H1 (cell line): ENCODE measurements around the gene CCDC138. TPM values are rescaled to one million over a fixed set of nuclear protein-coding genes. Genes with fewer than 3 reads are reported as not detected.

Experiments used
- CTCF ChIA-PET: fragments of 300-600 bp; sonication (Branson Sonifier 250); formaldehyde crosslinking; loops from one replicate; lab custom pipeline; 2021; ENCODE audit not compliant: partially characterized antibody; lab: Charles Lee
- POLR2A ChIA-PET: fragments of 300-600 bp; sonication (Branson Sonifier 250); formaldehyde crosslinking; loops from one replicate; lab custom pipeline; 2021; ENCODE audit warnings: inconsistent platforms; ENCODE audit not compliant: partially characterized antibody; lab: Charles Lee
- DNase-seq, 2 experiments: peaks; one replicate each; pipeline versions ENCODE4 v3.0.0 to v3.0.0-alpha.2; 2010 to 2022; ENCODE audit warnings: low spot score in 2 of 2, low read depth in 1 of 2, mixed read lengths in 1 of 2
- FAIRE-seq: peaks from 2 replicates; lab custom pipeline; 2011; peaks lifted over from hg19 to GRCh38; lab: Jason Lieb, UNC
- H2AFZ ChIP-seq: 2 replicates; pipeline ENCODE4 v1.8.1; 2012; ENCODE audit warnings: low read length, inconsistent platforms
- H2AK5ac ChIP-seq: 2 replicates; pipeline ENCODE4 v1.6.1; 2013; ENCODE audit warnings: low read depth, low read length
- H2BK120ac ChIP-seq: replicated peaks from 2 replicates; pipeline ENCODE3; 2013; ENCODE audit warnings: low read depth, low read length, inconsistent platforms
- H2BK12ac ChIP-seq: 2 replicates; pipeline ENCODE4 v1.6.1; 2013; ENCODE audit warnings: low read depth, low read length
- H2BK15ac ChIP-seq: 2 replicates; pipeline ENCODE4 v1.6.1; 2013; ENCODE audit warnings: low read length
- H2BK20ac ChIP-seq: 2 replicates; pipeline ENCODE4 v1.6.1; 2013; ENCODE audit warnings: low read length
- H2BK5ac ChIP-seq: 2 replicates; pipeline ENCODE4 v1.6.1; 2013; ENCODE audit warnings: low read depth, low read length
- H3K14ac ChIP-seq: 2 replicates; pipeline ENCODE4 v1.6.1; 2013; ENCODE audit warnings: inconsistent platforms; ENCODE audit not compliant: insufficient read length
- H3K18ac ChIP-seq: 2 replicates; pipeline ENCODE4 v1.6.1; 2013; ENCODE audit warnings: low read length; ENCODE audit errors: extremely low read depth
- H3K23ac ChIP-seq: 2 replicates; pipeline ENCODE4 v1.6.1; 2013; ENCODE audit warnings: inconsistent platforms; ENCODE audit not compliant: insufficient read length
- H3K23me2 ChIP-seq: 2 replicates; pipeline ENCODE4 v1.6.1; 2013; ENCODE audit warnings: low read depth, low read length
- H3K27ac ChIP-seq: 2 replicates; pipeline ENCODE4 v1.6.1; 2011; ENCODE audit warnings: low read depth, low read length, inconsistent platforms
- H3K27me3 ChIP-seq, 4 experiments: replicated peaks in 1 of 4; 1 replicate in 1 of 4; 2 replicates in 3 of 4; pipeline versions ENCODE4 v1.6.1 to v1.8.1; 2011 to 2013; ENCODE audit warnings: low read length in 3 of 4, mild to moderate bottlenecking in 3 of 4, inconsistent platforms in 2 of 4, mixed read lengths in 2 of 4, moderate library complexity in 1 of 4; ENCODE audit not compliant: control insufficient read depth in 3 of 4, insufficient read depth in 3 of 4; ENCODE audit errors: extremely low read depth in 1 of 4
- H3K36me3 ChIP-seq, 4 experiments: 2 replicates each; pipeline versions ENCODE4 v1.6.1 to v1.8.1; 2011 to 2013; ENCODE audit warnings: mild to moderate bottlenecking in 4 of 4, low read length in 3 of 4, moderate library complexity in 2 of 4, control low read depth in 1 of 4, inconsistent platforms in 1 of 4; ENCODE audit not compliant: insufficient read depth in 4 of 4, control insufficient read depth in 2 of 4
- H3K4ac ChIP-seq: replicated peaks from 2 replicates; pipeline ENCODE3; 2013; ENCODE audit warnings: low read length, low read depth, mixed read lengths, inconsistent platforms; ENCODE audit not compliant: insufficient read length
- H3K4me1 ChIP-seq, 4 experiments: replicated peaks in 1 of 4; 1 replicate in 1 of 4; 2 replicates in 3 of 4; pipeline versions ENCODE4 v1.6.1 to v1.8.1; 2011 to 2013; ENCODE audit warnings: low read length in 3 of 4, inconsistent platforms in 2 of 4, mixed read lengths in 1 of 4; ENCODE audit not compliant: insufficient read depth in 4 of 4, control insufficient read depth in 3 of 4
- H3K4me2 ChIP-seq, 2 experiments: 2 replicates each; pipeline versions ENCODE4 v1.6.1 to v1.8.1; 2011 to 2013; ENCODE audit warnings: low read depth in 2 of 2, low read length in 2 of 2, control low read depth in 1 of 2, inconsistent platforms in 1 of 2, mild to moderate bottlenecking in 1 of 2; ENCODE audit not compliant: insufficient read depth in 1 of 2
- H3K4me3 ChIP-seq, 4 experiments: fragments of 200-600, 300-600 bp in 1 of 4; sonication (generic), shearing (Covaris generic), sonication (Bioruptor Twin) in 1 of 4; 2 replicates each; pipeline versions ENCODE4 v1.5.1 to v1.8.1; 2011 to 2016; ENCODE audit warnings: low read length in 4 of 4, low read depth in 3 of 4, control low read depth in 2 of 4, inconsistent platforms in 2 of 4, mild to moderate bottlenecking in 2 of 4, mixed read lengths in 1 of 4, moderate library complexity in 1 of 4; ENCODE audit not compliant: insufficient read depth in 2 of 4; ENCODE audit errors: extremely low read depth in 1 of 4
- H3K56ac ChIP-seq: replicated peaks from 2 replicates; pipeline ENCODE3; 2013; ENCODE audit warnings: low read depth, mild to moderate bottlenecking, mixed read lengths, low read length, inconsistent platforms; ENCODE audit not compliant: insufficient read length
- H3K79me1 ChIP-seq: 2 replicates; pipeline ENCODE4 v1.6.1; 2013; ENCODE audit warnings: low read depth, low read length, control low read depth
- H3K79me2 ChIP-seq, 2 experiments: 2 replicates each; pipeline versions ENCODE4 v1.6.1 to v1.8.1; 2012 to 2013; ENCODE audit warnings: low read length in 2 of 2, mild to moderate bottlenecking in 2 of 2, inconsistent platforms in 1 of 2; ENCODE audit not compliant: insufficient read depth in 2 of 2, control insufficient read depth in 1 of 2
- H3K9ac ChIP-seq, 4 experiments: replicated peaks in 1 of 4; 1 replicate in 1 of 4; 2 replicates in 3 of 4; pipeline versions ENCODE4 v1.6.1 to v1.8.1; 2011 to 2013; ENCODE audit warnings: low read depth in 3 of 4, low read length in 3 of 4, control low read depth in 2 of 4, mild to moderate bottlenecking in 2 of 4, moderate library complexity in 2 of 4, inconsistent platforms in 1 of 4; ENCODE audit errors: extremely low read depth in 1 of 4
- H3K9me3 ChIP-seq, 2 experiments: 2 replicates each; pipeline versions ENCODE4 v1.6.1 to v1.8.1; 2012 to 2013; ENCODE audit warnings: mild to moderate bottlenecking in 2 of 2, moderate library complexity in 2 of 2, control low read depth in 1 of 2, inconsistent platforms in 1 of 2, low read depth in 1 of 2, low read length in 1 of 2, mixed read lengths in 1 of 2; ENCODE audit not compliant: insufficient read depth in 2 of 2
- H4K20me1 ChIP-seq, 2 experiments: replicated peaks in 1 of 2; 2 replicates each; pipeline versions ENCODE3 to v1.8.1; 2011 to 2013; ENCODE audit warnings: inconsistent platforms in 2 of 2, low read length in 2 of 2, mild to moderate bottlenecking in 1 of 2; ENCODE audit not compliant: insufficient read depth in 2 of 2, control insufficient read depth in 1 of 2
- H4K5ac ChIP-seq: 2 replicates; pipeline ENCODE4 v1.6.1; 2013; ENCODE audit warnings: low read length, low read depth, mixed read lengths, inconsistent platforms; ENCODE audit not compliant: insufficient read length
- H4K8ac ChIP-seq: 2 replicates; pipeline ENCODE4 v1.8.0; 2013; ENCODE audit warnings: mild to moderate bottlenecking, moderate library complexity, low read length, inconsistent platforms; ENCODE audit not compliant: insufficient read depth; ENCODE audit errors: extremely low read depth
- H4K91ac ChIP-seq: replicated peaks from 2 replicates; pipeline ENCODE3; 2013; ENCODE audit warnings: low read length, mixed read lengths, inconsistent platforms; ENCODE audit not compliant: insufficient read length
- ATF3 ChIP-seq: IDR thresholded peaks from 2 replicates; pipeline ENCODE4 v1.6.1; 2011; ENCODE audit warnings: low read depth, mild to moderate bottlenecking, low read length; ENCODE audit not compliant: insufficient read depth
- BCL11A ChIP-seq, 2 experiments: IDR thresholded peaks; one replicate each; pipeline ENCODE4 v1.6.1; 2011; ENCODE audit warnings: low read depth in 2 of 2, low read length in 2 of 2, mild to moderate bottlenecking in 2 of 2
- CEBPB ChIP-seq: IDR thresholded peaks from 2 replicates; pipeline ENCODE4 v1.6.1; 2012; ENCODE audit warnings: low read depth, low read length
- HDAC6 ChIP-seq: IDR thresholded peaks from one replicate; pipeline ENCODE4 v1.7.1; 2012; ENCODE audit warnings: low read depth, mild to moderate bottlenecking, inconsistent platforms, low read length, moderate library complexity
- KDM5A ChIP-seq: fragments of 200-600 bp; IDR thresholded peaks from 2 replicates; pipeline ENCODE4 v1.7.1; 2012; ENCODE audit warnings: mild to moderate bottlenecking, low read length, inconsistent platforms, mixed read lengths
- NANOG ChIP-seq: IDR thresholded peaks from 2 replicates; pipeline ENCODE4 v1.6.1; 2011; ENCODE audit warnings: low read length, low read depth, mild to moderate bottlenecking, inconsistent platforms; ENCODE audit not compliant: insufficient read depth, poor library complexity, severe bottlenecking
- POLR2A ChIP-seq, 2 experiments: IDR thresholded peaks; 1 replicate in 1 of 2; 2 replicates in 1 of 2; pipeline ENCODE4 v1.6.1; 2011; ENCODE audit warnings: low read depth in 2 of 2, low read length in 2 of 2, mild to moderate bottlenecking in 2 of 2; ENCODE audit errors: control extremely low read depth in 1 of 2
- POU5F1 ChIP-seq: IDR thresholded peaks from 2 replicates; pipeline ENCODE4 v1.6.1; 2011; ENCODE audit warnings: low read depth, mild to moderate bottlenecking, low read length, moderate library complexity
- RAD21 ChIP-seq, 2 experiments: IDR thresholded peaks in 1 of 2; conservative IDR thresholded peaks in 1 of 2; 2 replicates each; pipeline ENCODE4 v1.6.1; 2011; ENCODE audit warnings: low read depth in 2 of 2, low read length in 2 of 2, improper control_type of control experiment in 1 of 2, inconsistent platforms in 1 of 2, mild to moderate bottlenecking in 1 of 2, moderate library complexity in 1 of 2
- RNF2 ChIP-seq: fragments of 200-900, 300-1000 bp; sonication (generic); IDR thresholded peaks from 2 replicates; pipeline ENCODE4 v1.7.1; 2016; ENCODE audit warnings: borderline replicate concordance, low read depth, mild to moderate bottlenecking, antibody characterized with exemption, low read length; ENCODE audit not compliant: poor library complexity, severe bottlenecking; ENCODE audit errors: missing control alignments
- SIX5 ChIP-seq: IDR thresholded peaks from 2 replicates; pipeline ENCODE4 v1.6.1; 2011; ENCODE audit warnings: mild to moderate bottlenecking, low read depth, low read length
- YY1 ChIP-seq: IDR thresholded peaks from 2 replicates; pipeline ENCODE4 v1.6.1; 2011; ENCODE audit warnings: low read depth, mild to moderate bottlenecking, low read length
- WGBS, 2 experiments: shearing (Covaris generic) in 1 of 2; methylation state at CpG; one replicate each; pipeline versions ENCODE4 v1.1.6 to v1.1.7; 2013 to 2015; ENCODE audit warnings: low lambda C conversion rate in 2 of 2, mixed read lengths in 2 of 2, inconsistent platforms in 1 of 2, low coverage in 1 of 2, missing lambda C conversion rate in 1 of 2; ENCODE audit not compliant: insufficient replicate concordance in 2 of 2, insufficient coverage in 1 of 2, insufficient read length in 1 of 2; ENCODE audit errors: extremely low coverage in 1 of 2, missing lambda C conversion rate in 1 of 2; 5-methylcytosine and 5-hydroxymethylcytosine counted together
- polyA plus RNA-seq, 7 experiments: library from polyadenylated mRNA; depleted of rRNA in 3 of 7; stranded (reverse) in 5 of 7; unstranded in 2 of 7; fragments of >200 nt in 5 of 7; fragments of 200-250 nt in 2 of 7; gene quantifications; 1 replicate in 5 of 7; 2 replicates in 1 of 7; 4 replicates in 1 of 7; pipeline versions ENCODE4 v1.2.1 to v1.2.3, GENCODE V29; 2011 to 2013; ENCODE audit warnings: missing spikeins in 2 of 7, mixed read lengths in 2 of 7
- total RNA-seq: library from RNA; stranded (reverse); fragmentation: NEBNext Ultra II Directional; extraction: Animal tissue kit (Norgen Biotek cat#: 25700); gene quantifications from 2 replicates; pipeline ENCODE4 v1.2.1, GENCODE V29; 2021

CCDC138 gene
- total and polyA plus RNA-seq, 2 of the 8 experiments (the other 6 are each of a cell fraction or from before 2014, with no cell fraction given): 8.3 to 29.8 TPM

- no peak for TF ChIP-seq POLR2A (IDR thresholded peaks at IDR 0.05; ENCODE audit: control extremely low read depth in 1 of 2, low read depth in 2 of 2, low read length in 2 of 2)
These were observed 90.9 kb downstream of the CCDC138 start (continued) for GRCh38 chr2:108877506-108877905.

- DNase-seq (no peak), FAIRE-seq (no peak)
- Histone ChIP-seq H3K79me2 (no peaks in the 10 kb centered on the region), H2BK5ac (no peak overlapping the region), H2AK5ac (no peak overlapping the region), H2BK120ac (no peak overlapping the region), H3K36me3 (peaks cover 0 to 11% (median 6%) of the 10 kb centered on the region in 4 experiments; a peak in 2 of 8 replicates), H2AFZ (no peak overlapping the region), H3K56ac (no peak overlapping the region), H2BK12ac (no peak overlapping the region), H3K23ac (no peak overlapping the region), H3K27me3 (no peaks in the 10 kb centered on the region), H4K5ac (no peak overlapping the region), H3K9me3 (peaks cover 18 to 22% of the 10 kb centered on the region in 2 experiments), H4K20me1 (no peaks in the 10 kb centered on the region), H3K23me2 (no peaks in the 10 kb centered on the region), H3K27ac (no peak overlapping the region), H4K8ac (no peak overlapping the region), H3K4me2 (no peak overlapping the region), H3K14ac (no peak overlapping the region), H2BK15ac (no peak overlapping the region), H3K4me1 (no peaks in the 10 kb centered on the region), H3K4me3 (no peak overlapping the region), H3K9ac (no peak overlapping the region), H3K79me1 (no peaks in the 10 kb centered on the region), H3K18ac (no peak overlapping the region), H3K4ac (no peak overlapping the region), H4K91ac (no peak overlapping the region), H2BK20ac (no peak overlapping the region)
- CTCF ChIA-PET: no interaction called here
- POLR2A ChIA-PET: no interaction called here
- 40% methylated on average over 2 of the region's 2 CpGs; no CpG with 5 or more reads in 1 of the 2 experiments for WGBS, 2 experiments
- TF ChIP-seq POU5F1 (no peak), BCL11A (IDR thresholded peaks at IDR 0.05; ENCODE audit: low read depth in 2 of 2, low read length in 2 of 2) (no peak), SIX5 (no peak), RAD21 (IDR thresholded peaks at IDR 0.05 in 1 of 2, conservative IDR thresholded peaks at IDR 0.05 in 1 of 2; ENCODE audit: low read depth in 2 of 2, low read length in 2 of 2) (no peak), RNF2 (no peak), KDM5A (no peak), NANOG (no peak), ATF3 (no peak), CEBPB (no peak), HDAC6 (no peak), YY1 (no peak)
These were observed 91.7 kb downstream of the CCDC138 start for GRCh38 chr2:108878276-108878675.
